H1 (cell line): Measurements from ENCODE around the gene OR14A16. TPM values are rescaled to one million over a fixed set of nuclear protein-coding genes. Genes with fewer than 3 reads are reported as not detected.

Experiments used
- CTCF ChIA-PET: fragments of 300-600 bp; sonication (Branson Sonifier 250); formaldehyde crosslinking; loops from one replicate; lab custom pipeline; 2021; ENCODE audit not compliant: partially characterized antibody; lab: Charles Lee
- POLR2A ChIA-PET: fragments of 300-600 bp; sonication (Branson Sonifier 250); formaldehyde crosslinking; loops from one replicate; lab custom pipeline; 2021; ENCODE audit warnings: inconsistent platforms; ENCODE audit not compliant: partially characterized antibody; lab: Charles Lee
- DNase-seq, 2 experiments: peaks; one replicate each; pipeline versions ENCODE4 v3.0.0 to v3.0.0-alpha.2; 2010 to 2022; ENCODE audit warnings: low spot score in 2 of 2, low read depth in 1 of 2, mixed read lengths in 1 of 2
- FAIRE-seq: peaks from 2 replicates; lab custom pipeline; 2011; peaks lifted over from hg19 to GRCh38; lab: Jason Lieb, UNC
- H2AFZ ChIP-seq: 2 replicates; pipeline ENCODE4 v1.8.1; 2012; ENCODE audit warnings: low read length, inconsistent platforms
- H2AK5ac ChIP-seq: 2 replicates; pipeline ENCODE4 v1.6.1; 2013; ENCODE audit warnings: low read depth, low read length
- H2BK120ac ChIP-seq: replicated peaks from 2 replicates; pipeline ENCODE3; 2013; ENCODE audit warnings: low read depth, low read length, inconsistent platforms
- H2BK12ac ChIP-seq: 2 replicates; pipeline ENCODE4 v1.6.1; 2013; ENCODE audit warnings: low read depth, low read length
- H2BK15ac ChIP-seq: 2 replicates; pipeline ENCODE4 v1.6.1; 2013; ENCODE audit warnings: low read length
- H2BK20ac ChIP-seq: 2 replicates; pipeline ENCODE4 v1.6.1; 2013; ENCODE audit warnings: low read length
- H2BK5ac ChIP-seq: 2 replicates; pipeline ENCODE4 v1.6.1; 2013; ENCODE audit warnings: low read depth, low read length
- H3K14ac ChIP-seq: 2 replicates; pipeline ENCODE4 v1.6.1; 2013; ENCODE audit warnings: inconsistent platforms; ENCODE audit not compliant: insufficient read length
- H3K18ac ChIP-seq: 2 replicates; pipeline ENCODE4 v1.6.1; 2013; ENCODE audit warnings: low read length; ENCODE audit errors: extremely low read depth
- H3K23ac ChIP-seq: 2 replicates; pipeline ENCODE4 v1.6.1; 2013; ENCODE audit warnings: inconsistent platforms; ENCODE audit not compliant: insufficient read length
- H3K23me2 ChIP-seq: 2 replicates; pipeline ENCODE4 v1.6.1; 2013; ENCODE audit warnings: low read depth, low read length
- H3K27ac ChIP-seq: 2 replicates; pipeline ENCODE4 v1.6.1; 2011; ENCODE audit warnings: low read depth, low read length, inconsistent platforms
- H3K27me3 ChIP-seq, 4 experiments: replicated peaks in 1 of 4; 1 replicate in 1 of 4; 2 replicates in 3 of 4; pipeline versions ENCODE4 v1.6.1 to v1.8.1; 2011 to 2013; ENCODE audit warnings: low read length in 3 of 4, mild to moderate bottlenecking in 3 of 4, inconsistent platforms in 2 of 4, mixed read lengths in 2 of 4, moderate library complexity in 1 of 4; ENCODE audit not compliant: control insufficient read depth in 3 of 4, insufficient read depth in 3 of 4; ENCODE audit errors: extremely low read depth in 1 of 4
- H3K36me3 ChIP-seq, 4 experiments: 2 replicates each; pipeline versions ENCODE4 v1.6.1 to v1.8.1; 2011 to 2013; ENCODE audit warnings: mild to moderate bottlenecking in 4 of 4, low read length in 3 of 4, moderate library complexity in 2 of 4, control low read depth in 1 of 4, inconsistent platforms in 1 of 4; ENCODE audit not compliant: insufficient read depth in 4 of 4, control insufficient read depth in 2 of 4
- H3K4ac ChIP-seq: replicated peaks from 2 replicates; pipeline ENCODE3; 2013; ENCODE audit warnings: low read length, low read depth, mixed read lengths, inconsistent platforms; ENCODE audit not compliant: insufficient read length
- H3K4me1 ChIP-seq, 4 experiments: replicated peaks in 1 of 4; 1 replicate in 1 of 4; 2 replicates in 3 of 4; pipeline versions ENCODE4 v1.6.1 to v1.8.1; 2011 to 2013; ENCODE audit warnings: low read length in 3 of 4, inconsistent platforms in 2 of 4, mixed read lengths in 1 of 4; ENCODE audit not compliant: insufficient read depth in 4 of 4, control insufficient read depth in 3 of 4
- H3K4me2 ChIP-seq, 2 experiments: 2 replicates each; pipeline versions ENCODE4 v1.6.1 to v1.8.1; 2011 to 2013; ENCODE audit warnings: low read depth in 2 of 2, low read length in 2 of 2, control low read depth in 1 of 2, inconsistent platforms in 1 of 2, mild to moderate bottlenecking in 1 of 2; ENCODE audit not compliant: insufficient read depth in 1 of 2
- H3K4me3 ChIP-seq, 4 experiments: fragments of 200-600, 300-600 bp in 1 of 4; sonication (generic), shearing (Covaris generic), sonication (Bioruptor Twin) in 1 of 4; 2 replicates each; pipeline versions ENCODE4 v1.5.1 to v1.8.1; 2011 to 2016; ENCODE audit warnings: low read length in 4 of 4, low read depth in 3 of 4, control low read depth in 2 of 4, inconsistent platforms in 2 of 4, mild to moderate bottlenecking in 2 of 4, mixed read lengths in 1 of 4, moderate library complexity in 1 of 4; ENCODE audit not compliant: insufficient read depth in 2 of 4; ENCODE audit errors: extremely low read depth in 1 of 4
- H3K56ac ChIP-seq: replicated peaks from 2 replicates; pipeline ENCODE3; 2013; ENCODE audit warnings: low read depth, mild to moderate bottlenecking, mixed read lengths, low read length, inconsistent platforms; ENCODE audit not compliant: insufficient read length
- H3K79me1 ChIP-seq: 2 replicates; pipeline ENCODE4 v1.6.1; 2013; ENCODE audit warnings: low read depth, low read length, control low read depth
- H3K79me2 ChIP-seq, 2 experiments: 2 replicates each; pipeline versions ENCODE4 v1.6.1 to v1.8.1; 2012 to 2013; ENCODE audit warnings: low read length in 2 of 2, mild to moderate bottlenecking in 2 of 2, inconsistent platforms in 1 of 2; ENCODE audit not compliant: insufficient read depth in 2 of 2, control insufficient read depth in 1 of 2
- H3K9ac ChIP-seq, 4 experiments: replicated peaks in 1 of 4; 1 replicate in 1 of 4; 2 replicates in 3 of 4; pipeline versions ENCODE4 v1.6.1 to v1.8.1; 2011 to 2013; ENCODE audit warnings: low read depth in 3 of 4, low read length in 3 of 4, control low read depth in 2 of 4, mild to moderate bottlenecking in 2 of 4, moderate library complexity in 2 of 4, inconsistent platforms in 1 of 4; ENCODE audit errors: extremely low read depth in 1 of 4
- H3K9me3 ChIP-seq, 2 experiments: 2 replicates each; pipeline versions ENCODE4 v1.6.1 to v1.8.1; 2012 to 2013; ENCODE audit warnings: mild to moderate bottlenecking in 2 of 2, moderate library complexity in 2 of 2, control low read depth in 1 of 2, inconsistent platforms in 1 of 2, low read depth in 1 of 2, low read length in 1 of 2, mixed read lengths in 1 of 2; ENCODE audit not compliant: insufficient read depth in 2 of 2
- H4K20me1 ChIP-seq, 2 experiments: replicated peaks in 1 of 2; 2 replicates each; pipeline versions ENCODE3 to v1.8.1; 2011 to 2013; ENCODE audit warnings: inconsistent platforms in 2 of 2, low read length in 2 of 2, mild to moderate bottlenecking in 1 of 2; ENCODE audit not compliant: insufficient read depth in 2 of 2, control insufficient read depth in 1 of 2
- H4K5ac ChIP-seq: 2 replicates; pipeline ENCODE4 v1.6.1; 2013; ENCODE audit warnings: low read length, low read depth, mixed read lengths, inconsistent platforms; ENCODE audit not compliant: insufficient read length
- H4K8ac ChIP-seq: 2 replicates; pipeline ENCODE4 v1.8.0; 2013; ENCODE audit warnings: mild to moderate bottlenecking, moderate library complexity, low read length, inconsistent platforms; ENCODE audit not compliant: insufficient read depth; ENCODE audit errors: extremely low read depth
- H4K91ac ChIP-seq: replicated peaks from 2 replicates; pipeline ENCODE3; 2013; ENCODE audit warnings: low read length, mixed read lengths, inconsistent platforms; ENCODE audit not compliant: insufficient read length
- KDM1A ChIP-seq: fragments of 200-600, 300-600 bp; sonication (generic); IDR thresholded peaks from 2 replicates; pipeline ENCODE4 v1.7.1; 2016; ENCODE audit warnings: mild to moderate bottlenecking, low read length, borderline replicate concordance
- POU5F1 ChIP-seq: IDR thresholded peaks from 2 replicates; pipeline ENCODE4 v1.6.1; 2011; ENCODE audit warnings: low read depth, mild to moderate bottlenecking, low read length, moderate library complexity
- WGBS, 2 experiments: shearing (Covaris generic) in 1 of 2; methylation state at CpG; one replicate each; pipeline versions ENCODE4 v1.1.6 to v1.1.7; 2013 to 2015; ENCODE audit warnings: low lambda C conversion rate in 2 of 2, mixed read lengths in 2 of 2, inconsistent platforms in 1 of 2, low coverage in 1 of 2, missing lambda C conversion rate in 1 of 2; ENCODE audit not compliant: insufficient replicate concordance in 2 of 2, insufficient coverage in 1 of 2, insufficient read length in 1 of 2; ENCODE audit errors: extremely low coverage in 1 of 2, missing lambda C conversion rate in 1 of 2; 5-methylcytosine and 5-hydroxymethylcytosine counted together
- polyA plus RNA-seq, 7 experiments: library from polyadenylated mRNA; depleted of rRNA in 3 of 7; stranded (reverse) in 5 of 7; unstranded in 2 of 7; fragments of >200 nt in 5 of 7; fragments of 200-250 nt in 2 of 7; gene quantifications; 1 replicate in 5 of 7; 2 replicates in 1 of 7; 4 replicates in 1 of 7; pipeline versions ENCODE4 v1.2.1 to v1.2.3, GENCODE V29; 2011 to 2013; ENCODE audit warnings: missing spikeins in 2 of 7, mixed read lengths in 2 of 7
- total RNA-seq: library from RNA; stranded (reverse); fragmentation: NEBNext Ultra II Directional; extraction: Animal tissue kit (Norgen Biotek cat#: 25700); gene quantifications from 2 replicates; pipeline ENCODE4 v1.2.1, GENCODE V29; 2021

The OR14A16 gene
- total and polyA plus RNA-seq, 2 of the 8 experiments (the other 6 are each of a cell fraction or from before 2014, with no cell fraction given): not detected

DNA sequence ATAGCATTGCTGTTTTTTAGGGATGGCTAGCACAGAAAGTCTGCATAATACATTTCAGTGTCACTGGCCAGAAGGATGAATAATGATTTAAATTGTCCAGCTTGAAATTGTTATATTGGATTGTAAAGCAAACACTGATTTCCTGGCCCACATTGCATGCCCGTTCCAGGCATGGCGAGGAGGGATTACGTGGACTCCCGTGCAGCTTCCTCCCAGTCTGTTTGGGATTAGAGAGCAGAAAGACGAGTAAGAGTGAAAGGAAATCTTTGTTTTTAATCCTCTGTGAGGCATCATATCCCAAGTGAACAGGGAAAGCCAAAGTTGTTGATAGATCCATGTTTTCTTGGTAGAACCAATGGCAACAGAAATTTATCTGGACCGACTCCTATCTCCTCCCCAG is 41.5 kb upstream of the OR14A16 start:
- TF ChIP-seq POU5F1: no peak
- no peak for TF ChIP-seq KDM1A
- Histone ChIP-seq H3K14ac (no peak overlapping the region), H3K4me3 (no peak overlapping the region), H3K4me1 (no peaks in the 10 kb centered on the region), H2BK5ac (no peak overlapping the region), H3K9ac (no peak overlapping the region), H2BK15ac (no peak overlapping the region), H3K36me3 (no peaks in the 10 kb centered on the region), H4K8ac (no peak overlapping the region), H2AFZ (no peak overlapping the region), H3K56ac (no peak overlapping the region), H4K91ac (no peak overlapping the region), H3K23me2 (no peaks in the 10 kb centered on the region), H3K27me3 (no peaks in the 10 kb centered on the region), H2BK120ac (no peak overlapping the region), H3K4me2 (no peak overlapping the region), H3K23ac (no peak overlapping the region), H2AK5ac (no peak overlapping the region), H4K20me1 (no peaks in the 10 kb centered on the region), H3K79me2 (no peaks in the 10 kb centered on the region), H3K27ac (no peak overlapping the region), H2BK20ac (no peak overlapping the region), H3K9me3 (peaks cover 42 to 70% of the 10 kb centered on the region in 2 experiments), H4K5ac (no peak overlapping the region), H3K18ac (no peak overlapping the region), H3K79me1 (no peaks in the 10 kb centered on the region), H2BK12ac (no peak overlapping the region), H3K4ac (no peak overlapping the region)
- no peak for DNase-seq
- WGBS, 2 experiments: 86% methylated on average over 6 of the region's 6 CpGs; no CpG with 5 or more reads in 1 of the 2 experiments
- ChIA-PET POLR2A (no interaction called here), CTCF (no interaction called here)
- no peak for FAIRE-seq
